Measurements from ENCODE around the gene RTP5.

The RTP5 gene

GRCh38 chr2:241858206-241859016 lies 11.1 kb upstream of the RTP5 start, which contains the start of gene PDCD1:
Gene PDCD1, minus strand, starts transcription at chr2:241858894. Its CDS starts 56 bp downstream, at chr2:241858838.
- no peak for DNase-seq

GRCh38 chr2:241859017-241859435 lies 10.5 kb upstream of the RTP5 start:
- no peak for DNase-seq

GRCh38 chr2:241859436-241860183 lies 9.9 kb upstream of the RTP5 start:
- no peak for DNase-seq

- no peak for DNase-seq
These were observed 9.1 kb upstream of the RTP5 start for GRCh38 chr2:241860184-241861078.

DNA sequence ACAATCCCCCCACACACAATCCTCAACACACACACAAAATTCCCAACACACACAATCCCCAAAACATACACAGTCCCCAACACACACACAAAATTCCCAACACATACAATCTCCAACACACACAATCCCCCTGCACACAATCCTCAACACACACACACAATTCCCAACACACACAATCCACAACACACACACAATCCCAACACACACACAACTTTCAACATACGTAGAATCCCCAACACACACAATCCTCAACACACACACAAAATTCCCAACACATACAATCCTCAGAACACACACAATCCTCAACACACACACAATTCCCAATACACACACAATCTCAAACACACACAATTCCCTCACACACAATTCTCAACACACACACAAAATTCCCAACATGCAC lies 8.3 kb upstream of the RTP5 start:
- DNase-seq = no peak

DNA sequence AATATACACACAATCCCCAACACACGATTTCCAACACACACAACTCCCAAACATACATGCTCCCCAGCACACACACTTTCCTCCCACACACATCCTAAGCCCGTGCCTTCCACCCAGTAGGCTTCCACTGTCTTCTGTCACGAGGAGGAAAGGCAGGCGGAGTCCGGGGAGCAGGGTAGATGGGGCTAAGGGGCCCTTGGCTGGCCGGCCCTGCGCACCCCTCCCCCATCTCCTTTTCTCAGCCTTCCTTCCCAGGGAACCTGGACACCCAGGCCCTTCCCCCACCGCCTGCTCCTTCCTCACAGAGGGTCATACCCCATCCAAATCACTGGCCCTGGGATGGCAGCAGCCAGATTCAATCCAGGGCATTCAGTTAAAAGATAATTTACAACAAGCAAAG lies 7.4 kb upstream of the RTP5 start:
- DNase-seq = no peak

GRCh38 chr2:241862775-241863535 lies 6.6 kb upstream of the RTP5 start:
- DNase-seq = no peak

DNA sequence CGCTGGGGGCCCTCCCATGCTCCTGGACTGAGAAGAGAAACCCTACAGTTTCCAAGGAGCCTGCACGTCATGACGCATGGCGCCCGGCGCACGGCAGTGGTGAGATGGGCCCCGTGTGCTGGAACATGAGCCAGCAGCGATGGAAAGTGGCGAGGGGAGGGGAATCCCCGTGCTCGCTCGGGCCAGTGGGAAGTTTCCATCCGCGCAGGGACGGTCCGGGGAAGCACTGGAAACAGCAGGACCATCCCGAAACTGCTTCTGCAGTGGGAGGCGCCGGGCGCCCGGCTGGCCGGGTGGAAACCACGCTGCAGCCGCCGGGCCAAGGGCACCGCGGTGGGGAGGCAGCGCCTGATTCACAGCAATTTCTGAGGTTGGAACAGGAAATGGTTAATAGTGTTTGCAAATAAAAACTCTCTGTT lies 6.0 kb upstream of the RTP5 start:
- no peak for DNase-seq

- DNase-seq = no peak
These were observed 5.2 kb upstream of the RTP5 start for GRCh38 chr2:241864168-241864849.

- no peak for DNase-seq
These were observed 4.7 kb upstream of the RTP5 start for GRCh38 chr2:241864850-241865213.

GRCh38 chr2:241865416-241865956 lies 4.0 kb upstream of the RTP5 start:
- no peak for DNase-seq

DNA sequence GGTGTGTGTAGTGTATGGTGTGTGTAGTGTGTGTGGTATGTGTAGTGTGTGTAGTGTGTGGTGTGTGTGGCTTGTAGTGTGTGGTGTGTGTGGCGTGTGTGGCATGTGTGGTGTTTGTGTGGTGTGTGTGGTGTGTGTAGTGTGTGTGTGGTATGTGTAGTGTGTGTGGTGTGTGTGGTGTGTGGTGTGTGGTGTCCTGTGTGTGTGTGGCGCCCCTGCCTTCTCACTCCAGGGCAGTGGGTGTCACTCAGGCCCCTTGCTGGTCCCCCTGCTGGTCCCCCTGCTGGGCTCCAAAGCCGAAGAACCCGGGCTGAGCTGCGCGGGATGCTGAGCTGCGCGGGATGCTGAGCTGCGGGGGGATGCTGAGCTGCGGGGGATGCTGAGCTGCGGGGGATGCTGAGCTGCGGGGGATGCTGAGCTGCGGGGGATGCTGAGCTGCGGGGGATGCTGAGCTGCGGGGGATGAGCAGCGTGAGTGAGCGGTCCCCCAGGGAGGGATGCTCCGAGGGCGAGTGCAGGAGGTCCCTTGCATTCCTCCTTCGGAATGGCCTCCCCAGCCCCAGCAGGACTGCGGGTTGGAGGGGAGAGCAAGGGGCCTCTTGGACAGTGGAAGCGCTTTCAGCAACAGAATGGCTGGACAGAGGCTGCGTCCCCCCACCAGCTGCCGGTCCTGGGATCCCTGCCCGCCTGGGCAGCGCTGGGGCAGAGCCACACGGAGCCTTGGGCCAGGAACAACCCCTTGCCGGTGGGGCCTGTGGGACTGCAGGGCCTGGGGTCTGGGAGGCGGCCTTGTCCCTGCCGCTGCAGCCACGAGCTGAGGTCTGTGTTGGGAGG lies 3.4 kb upstream of the RTP5 start:
- DNase-seq = no peak

- DNase-seq = no peak
These were observed 2.5 kb upstream of the RTP5 start for GRCh38 chr2:241866790-241867645.

DNA sequence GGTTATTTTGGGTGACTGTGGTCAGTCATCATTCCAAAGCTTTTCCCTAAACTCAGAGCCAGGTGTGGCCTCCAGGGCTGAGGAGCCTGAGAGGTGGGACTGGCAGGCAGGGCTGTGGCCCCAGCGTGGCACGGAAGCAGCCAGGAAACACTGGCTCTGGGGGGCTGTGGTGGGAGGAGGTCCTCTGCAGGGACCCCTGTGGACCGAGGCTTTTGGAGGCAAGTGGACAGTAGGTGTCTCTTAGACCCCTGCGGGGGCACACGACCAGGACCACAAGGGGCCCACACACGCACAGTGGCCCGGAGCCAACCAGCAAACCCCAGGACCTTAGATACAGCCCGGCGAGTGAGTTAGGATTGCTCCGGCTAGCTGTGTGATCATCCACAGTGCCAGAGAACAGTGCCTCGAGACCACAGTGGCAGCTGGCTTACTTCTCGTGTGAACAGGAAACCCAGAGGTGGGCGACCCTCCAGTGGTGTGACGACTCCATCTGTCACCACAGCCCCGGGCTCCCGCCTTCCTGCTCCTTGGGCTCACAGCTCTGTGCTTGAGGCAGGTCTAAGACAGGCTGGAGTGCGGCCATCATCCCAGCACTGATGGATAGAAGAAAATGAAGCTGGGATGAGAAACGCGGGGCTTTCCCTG lies 1.6 kb upstream of the RTP5 start:
- DNase-seq = no peak

DNA sequence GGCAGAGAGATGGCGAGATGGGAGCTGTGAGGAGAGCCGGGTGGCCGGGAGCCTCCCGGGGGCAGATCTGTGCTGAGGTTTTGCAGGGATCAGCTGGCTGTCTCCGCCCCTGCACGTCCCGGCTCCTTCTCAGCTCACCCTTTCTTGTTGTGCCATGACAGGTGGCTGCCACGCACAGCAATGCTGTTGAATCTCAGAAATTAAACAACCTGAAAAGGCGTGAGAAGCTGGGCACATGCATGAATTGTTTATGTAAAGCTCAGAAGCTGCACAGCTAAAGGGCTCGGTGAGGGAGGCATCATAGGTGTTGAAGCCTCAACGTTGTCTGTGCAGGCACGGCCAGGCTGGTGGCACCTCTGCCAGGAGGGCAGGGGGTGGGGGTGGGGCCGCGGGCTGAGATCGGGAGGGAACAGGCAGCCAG lies 858 bp upstream of the RTP5 start:
- no peak for DNase-seq

DNA sequence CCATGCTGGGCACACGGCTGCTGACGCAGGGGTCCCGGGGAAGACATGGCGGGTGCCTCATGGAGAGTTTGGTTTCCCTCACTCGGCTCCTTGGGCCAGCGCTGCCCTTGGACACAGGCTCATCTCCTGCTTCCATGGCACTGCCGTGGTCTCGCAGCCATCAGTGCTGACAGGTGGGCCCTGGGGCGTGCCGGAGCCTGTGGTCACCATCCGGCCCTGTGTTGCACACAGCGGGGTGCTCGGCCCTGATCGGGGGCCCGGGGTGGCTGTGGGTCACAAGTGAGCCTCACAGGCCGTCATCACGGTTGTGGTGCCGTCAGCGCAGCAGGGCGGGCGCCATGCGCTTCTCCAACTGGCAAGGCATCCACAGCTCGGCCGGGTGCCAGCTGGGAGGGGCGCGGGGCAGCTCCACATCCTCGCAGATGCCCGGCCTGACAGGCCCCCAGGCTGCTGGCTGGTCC lies 582 bp downstream of the RTP5 start:
- no peak for DNase-seq

GRCh38 chr2:241870611-241871537 lies 1.3 kb downstream of the RTP5 start:
- no peak for DNase-seq
